HS-5 (cell line): ENCODE results near the gene SLC9A3.

ENCODE experiments used
- DNase-seq: peaks from one replicate; pipeline ENCODE4 v3.0.0-alpha.2; 2012; ENCODE audit warnings: low read depth

The SLC9A3 gene

DNA sequence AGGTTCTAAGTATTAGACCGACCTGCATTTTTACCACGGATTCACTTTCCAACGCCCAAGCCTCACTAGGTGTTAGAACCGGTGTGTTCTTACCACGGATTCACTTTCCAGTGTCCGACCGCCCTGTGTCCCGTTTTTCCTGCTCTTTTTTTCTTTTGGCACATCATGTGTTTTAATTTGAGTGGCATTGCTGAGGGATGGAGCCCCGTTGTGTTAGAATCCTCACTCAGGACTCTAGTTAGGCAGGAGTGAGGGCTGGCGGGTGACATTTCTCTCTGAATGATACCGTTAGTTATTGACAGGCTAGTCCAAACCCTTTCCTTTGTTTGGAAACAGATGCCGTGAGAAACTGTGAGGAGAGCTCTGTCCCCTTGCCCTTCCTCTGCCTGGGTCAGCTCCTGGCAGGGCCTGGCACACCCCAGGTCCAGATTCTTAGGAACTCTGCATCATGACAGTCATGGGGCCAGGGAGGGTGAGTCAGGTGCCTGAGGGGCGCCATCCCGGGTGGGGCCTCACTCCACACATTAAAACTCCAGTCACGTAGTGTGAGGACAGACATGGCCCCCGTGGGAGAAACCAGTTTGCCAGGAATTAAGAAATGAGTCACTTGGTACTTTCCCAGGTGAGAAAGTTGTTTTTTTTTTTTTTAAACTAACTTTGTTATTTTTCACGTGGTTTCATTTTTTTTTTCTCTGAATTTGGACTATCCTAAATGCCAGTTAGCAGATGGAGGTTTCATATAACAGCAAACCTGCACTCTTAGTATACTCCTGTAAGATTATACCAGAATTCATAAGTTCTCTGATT lies 65.5 kb downstream of the SLC9A3 start:
- no peak for DNase-seq

DNA sequence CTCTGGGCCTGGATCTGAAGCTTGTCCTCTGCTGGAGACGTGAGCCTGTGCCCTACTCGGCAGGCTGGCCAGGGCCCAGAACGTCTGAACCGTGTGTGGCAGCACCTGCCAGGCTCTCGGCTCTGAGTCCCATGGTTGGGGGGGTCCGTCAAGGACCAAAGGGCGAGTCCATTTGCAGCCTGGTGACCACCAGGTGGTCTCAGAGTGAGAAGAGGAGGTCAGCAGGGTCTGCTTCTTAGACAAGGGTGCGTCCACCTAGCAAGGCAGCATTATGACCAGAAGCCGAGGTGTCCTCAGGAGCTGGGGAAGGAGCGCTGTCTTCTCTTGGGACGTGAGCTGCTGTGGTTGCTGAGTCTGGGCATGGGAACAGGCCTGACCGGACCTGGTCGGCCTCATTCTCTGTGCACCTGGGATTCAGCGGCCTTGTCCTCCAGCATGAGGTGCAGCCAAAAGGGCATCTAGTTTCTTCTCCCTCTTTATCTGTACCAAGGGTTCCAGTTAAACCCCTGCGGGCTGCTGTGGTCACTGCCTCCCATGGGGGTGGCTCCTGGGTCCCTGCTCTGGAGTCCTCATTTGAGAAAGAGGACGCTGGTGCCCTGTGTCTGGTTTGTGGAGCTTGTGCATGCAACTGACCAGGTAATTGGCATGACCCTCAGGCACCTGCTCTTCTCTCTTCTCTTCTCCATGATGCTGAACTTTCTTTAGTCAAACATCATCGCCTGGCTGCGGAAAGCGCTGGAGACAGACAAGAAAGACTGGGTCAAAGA lies 66.9 kb downstream of the SLC9A3 start:
- DNase-seq = no peak

DNA sequence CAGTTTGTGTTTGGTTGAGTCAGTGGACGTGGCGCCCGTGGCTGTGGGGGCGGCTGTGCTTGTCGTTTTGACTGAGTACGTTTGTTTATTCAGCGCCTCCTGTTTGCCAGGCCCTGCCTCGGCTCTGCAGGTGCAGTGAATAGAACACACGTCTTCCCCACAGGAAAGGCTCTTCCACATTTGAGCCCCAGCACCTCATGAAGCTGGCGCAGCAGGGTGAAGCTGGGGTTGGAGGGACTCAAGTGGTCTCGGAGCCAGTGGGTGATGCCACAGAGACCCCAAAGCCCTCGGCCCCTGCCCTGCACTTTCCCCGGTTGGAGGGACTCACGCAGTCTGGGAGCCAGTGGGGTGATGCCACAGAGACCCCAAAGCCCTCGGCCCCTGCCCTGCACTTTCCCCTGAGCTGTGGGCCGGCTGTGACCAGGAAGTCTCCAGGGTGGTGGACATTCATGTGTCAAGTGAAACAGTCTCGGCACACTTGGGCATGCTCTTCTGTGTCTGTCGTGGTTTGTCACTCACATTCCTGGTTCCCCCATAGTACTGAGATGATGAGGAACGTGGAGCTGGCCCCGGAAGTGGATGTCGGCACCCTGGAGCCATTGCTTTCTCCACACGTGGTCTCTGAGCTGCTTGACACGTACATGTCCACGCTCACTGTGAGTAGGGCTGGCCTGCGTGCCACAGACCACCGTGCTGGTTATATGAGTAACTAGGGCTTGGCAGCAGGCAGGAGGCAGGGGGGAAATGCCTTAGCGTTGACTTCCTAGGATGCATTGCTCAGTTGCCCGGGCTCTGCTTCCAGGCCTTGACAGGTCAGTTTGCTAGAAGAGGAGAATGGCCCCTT lies 67.7 kb downstream of the SLC9A3 start:
- no peak for DNase-seq

DNA sequence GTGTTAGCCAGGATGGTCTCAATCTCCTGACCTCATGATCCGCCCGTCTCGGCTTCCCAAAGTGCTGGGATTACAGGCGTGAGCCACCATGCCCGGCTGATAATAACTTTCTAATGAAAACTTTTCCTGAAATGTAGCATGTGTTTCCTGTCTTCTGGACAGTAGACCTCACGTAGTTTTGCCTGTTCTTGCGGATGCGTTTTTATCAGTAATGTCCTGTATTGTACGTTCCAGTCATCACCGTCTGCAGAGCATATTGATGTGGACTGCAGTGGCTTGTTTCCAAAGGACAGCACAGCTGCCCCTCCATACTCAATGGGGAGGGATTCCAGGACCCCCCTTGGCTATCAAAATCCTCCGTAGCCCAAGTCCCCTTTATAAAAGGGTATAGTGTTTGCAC lies 68.4 kb downstream of the SLC9A3 start:
- no peak for DNase-seq

- no peak for DNase-seq
Measured at GRCh38 chr5:454936-455335, 69.3 kb downstream of the SLC9A3 start.

DNA sequence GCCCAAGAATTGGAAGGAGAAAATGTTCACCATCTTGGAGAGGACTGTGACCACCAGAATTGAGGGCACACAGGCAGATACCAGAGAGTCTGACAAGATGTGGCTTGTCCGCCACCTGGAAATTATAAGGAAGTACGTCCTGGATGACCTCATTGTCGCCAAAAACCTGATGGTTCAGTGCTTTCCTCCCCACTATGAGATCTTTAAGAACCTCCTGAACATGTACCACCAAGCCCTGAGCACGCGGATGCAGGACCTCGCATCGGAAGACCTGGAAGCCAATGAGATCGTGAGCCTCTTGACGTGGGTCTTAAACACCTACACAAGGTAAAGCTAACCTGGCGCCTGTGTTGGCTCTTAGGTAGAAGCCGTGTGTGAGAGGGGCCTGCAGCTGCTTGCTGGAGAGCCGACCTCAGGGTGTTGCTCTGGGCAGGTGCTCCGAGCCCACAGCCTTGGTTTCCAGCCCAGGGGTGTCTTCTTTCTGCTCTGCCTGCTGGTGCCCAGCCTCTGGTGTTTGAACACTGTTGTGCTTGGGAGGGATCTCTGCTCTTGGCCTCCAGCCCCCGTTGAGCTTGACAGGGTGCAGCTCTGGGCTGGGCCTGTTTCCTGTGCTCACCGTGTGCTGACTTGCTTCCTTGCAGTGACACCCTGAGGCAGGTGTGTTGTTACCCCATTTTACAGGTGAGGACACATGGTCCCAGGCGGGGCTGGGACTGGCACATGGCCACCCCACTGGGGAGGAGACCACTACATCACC lies 70.3 kb downstream of the SLC9A3 start:
- DNase-seq = no peak

DNA sequence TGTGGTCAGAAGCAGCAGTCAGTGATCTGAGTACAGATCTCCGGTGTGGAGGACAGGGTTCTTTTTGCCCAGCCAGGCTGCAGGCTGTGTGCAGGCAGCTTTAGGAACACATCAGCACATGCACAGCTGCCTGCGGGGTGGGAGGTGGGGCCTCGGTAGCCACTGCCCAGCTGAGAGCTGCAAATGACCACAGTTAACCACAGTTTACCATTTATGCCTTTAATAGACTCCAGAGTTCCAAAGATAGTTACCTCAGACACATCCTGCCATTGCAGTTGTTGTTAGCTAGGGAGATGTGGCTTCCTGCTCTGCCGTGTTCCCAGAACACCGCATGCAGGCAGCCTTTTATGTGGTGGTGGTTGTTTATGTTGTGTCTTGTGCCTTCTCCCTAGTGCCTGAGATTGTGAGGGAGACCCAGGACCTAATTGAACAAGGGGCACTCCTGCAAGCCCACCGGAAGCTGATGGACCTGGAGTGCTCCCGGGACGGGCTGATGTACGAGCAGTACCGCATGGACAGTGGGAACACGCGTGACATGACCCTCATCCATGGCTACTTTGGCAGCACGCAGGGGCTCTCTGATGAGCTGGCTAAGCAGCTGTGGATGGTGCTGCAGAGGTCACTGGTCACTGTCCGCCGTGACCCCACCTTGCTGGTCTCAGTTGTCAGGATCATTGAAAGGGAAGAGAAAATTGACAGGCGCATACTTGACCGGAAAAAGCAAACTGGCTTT lies 71.1 kb downstream of the SLC9A3 start:
- DNase-seq = no peak

DNA sequence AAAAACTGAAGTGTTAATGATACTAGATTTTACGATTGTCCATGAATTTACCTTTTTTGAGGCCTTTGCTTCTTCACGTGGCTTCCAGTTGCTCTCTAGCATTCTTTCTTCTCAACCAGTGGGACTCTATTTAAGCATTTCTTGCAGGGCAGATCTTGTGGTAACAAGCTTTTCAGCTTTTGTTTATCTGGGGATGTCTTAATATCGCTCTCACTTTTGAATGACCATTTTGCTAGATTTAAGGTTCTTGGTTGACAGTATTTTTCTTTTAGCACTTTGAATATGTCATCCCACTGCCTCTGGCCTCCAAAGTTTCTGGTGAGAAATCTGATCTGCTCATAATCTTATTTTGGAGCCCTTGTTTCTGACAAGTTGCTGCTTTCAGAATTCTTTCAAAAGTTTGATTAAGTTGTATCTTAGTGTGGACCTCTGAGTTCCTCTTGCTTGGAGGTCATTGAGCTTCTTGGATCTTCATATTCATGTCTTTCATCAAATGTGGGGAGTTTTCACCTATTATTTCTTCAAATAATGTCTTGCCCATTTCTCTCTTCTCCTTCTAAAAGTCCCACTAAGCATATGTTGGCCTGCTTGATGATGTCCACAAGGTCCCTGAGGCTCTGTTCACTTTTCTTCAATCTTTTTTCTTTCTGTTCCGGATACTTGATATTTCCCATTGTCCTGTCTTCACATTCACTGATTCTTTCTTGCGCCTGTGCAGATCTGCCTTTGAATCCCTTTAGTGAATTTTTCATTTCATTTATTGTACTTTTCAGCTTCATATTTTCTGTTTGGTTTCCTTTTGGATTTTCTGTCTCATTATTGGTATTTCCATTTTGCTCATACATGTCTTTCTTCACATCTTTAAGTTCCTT lies 72.4 kb downstream of the SLC9A3 start:
- DNase-seq = no peak

GRCh38 chr5:449151-449550 lies 75.1 kb downstream of the SLC9A3 start:
- no peak for DNase-seq

DNA sequence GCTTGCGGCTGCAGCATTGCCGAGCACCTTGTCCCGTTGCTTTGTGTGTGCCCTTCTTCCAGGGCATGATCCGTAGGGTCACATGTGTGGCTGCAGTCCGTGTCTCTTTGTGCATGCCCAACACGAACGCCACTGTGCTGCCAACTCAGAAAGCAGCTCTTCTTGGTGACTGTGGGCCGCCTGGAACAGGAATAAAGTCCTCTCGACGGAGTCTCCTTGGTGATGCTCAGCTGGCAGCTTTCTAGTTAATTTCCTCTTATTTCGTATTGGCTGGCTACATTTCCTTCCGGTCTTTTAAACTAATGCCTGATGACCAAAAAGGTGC lies 75.5 kb downstream of the SLC9A3 start:
- no peak for DNase-seq

DNA sequence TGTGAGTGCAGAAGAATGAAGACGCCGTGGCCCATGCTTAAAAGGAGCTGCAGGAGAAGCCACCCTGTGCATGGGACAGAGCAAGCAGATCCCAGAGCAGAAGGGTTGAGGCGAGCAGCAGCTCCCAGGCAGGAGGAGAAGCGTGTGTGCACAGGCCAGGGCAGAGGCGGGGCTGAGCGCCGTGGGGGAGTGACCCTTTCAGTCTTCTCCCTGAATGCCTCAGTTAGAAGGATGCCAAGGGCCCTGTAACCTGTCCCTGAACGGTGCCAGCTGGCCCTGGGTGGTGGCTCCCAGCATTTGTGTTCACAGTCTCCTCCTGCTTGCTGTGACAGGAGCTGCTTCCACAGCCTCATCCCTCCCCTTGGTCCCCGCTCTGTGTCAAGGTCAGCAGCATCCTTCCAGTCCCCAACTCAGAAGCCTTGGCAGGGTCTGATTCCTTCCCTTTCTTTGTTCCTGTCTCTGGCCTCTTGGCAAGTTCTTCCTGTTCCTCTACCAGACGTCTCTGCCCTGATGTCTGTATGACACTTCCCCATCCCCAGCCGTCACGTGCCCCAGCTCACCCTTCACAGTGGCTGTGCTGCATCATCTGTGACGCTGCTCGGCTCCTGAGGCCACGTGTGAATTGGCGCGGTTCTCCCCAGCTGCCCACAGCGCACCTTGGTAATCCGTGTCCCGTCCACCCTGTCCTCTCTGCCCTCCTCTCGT lies 76.0 kb downstream of the SLC9A3 start:
- DNase-seq = no peak

DNA sequence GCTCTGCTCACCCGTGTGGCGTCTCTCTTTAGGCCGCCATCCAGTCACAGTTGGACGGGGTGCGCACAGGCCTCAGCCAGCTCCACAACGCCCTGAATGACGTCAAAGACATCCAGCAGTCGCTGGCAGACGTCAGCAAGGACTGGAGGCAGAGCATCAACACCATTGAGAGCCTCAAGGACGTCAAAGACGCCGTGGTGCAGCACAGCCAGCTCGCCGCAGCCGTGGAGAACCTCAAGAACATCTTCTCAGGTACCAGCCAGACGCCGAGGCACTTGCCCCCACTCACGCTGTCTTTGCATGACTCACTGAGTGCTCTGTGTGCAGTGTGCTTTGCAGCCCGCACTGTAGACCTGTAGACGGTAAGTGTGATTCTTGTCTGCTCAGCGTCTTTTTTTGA lies 76.7 kb downstream of the SLC9A3 start:
- no peak for DNase-seq

DNA sequence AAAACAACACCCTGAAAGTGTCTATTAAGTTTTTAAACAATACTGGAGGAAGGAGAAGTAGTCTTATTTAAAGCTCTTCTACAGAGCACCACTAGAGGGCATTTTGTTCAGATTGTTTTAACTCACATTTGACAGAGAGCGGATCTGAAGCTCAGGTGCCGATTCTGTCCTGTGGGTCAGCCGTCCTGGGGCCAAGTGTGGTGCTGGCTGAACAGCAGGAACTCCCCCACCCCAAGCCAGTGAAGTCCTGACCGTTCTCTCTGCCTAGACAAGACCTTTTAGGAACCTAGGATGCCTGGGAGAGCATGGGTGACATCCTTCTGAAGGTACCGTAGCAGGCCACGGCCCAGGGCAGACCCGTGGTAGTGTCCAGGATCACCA lies 77.4 kb downstream of the SLC9A3 start:
- DNase-seq = no peak

DNA sequence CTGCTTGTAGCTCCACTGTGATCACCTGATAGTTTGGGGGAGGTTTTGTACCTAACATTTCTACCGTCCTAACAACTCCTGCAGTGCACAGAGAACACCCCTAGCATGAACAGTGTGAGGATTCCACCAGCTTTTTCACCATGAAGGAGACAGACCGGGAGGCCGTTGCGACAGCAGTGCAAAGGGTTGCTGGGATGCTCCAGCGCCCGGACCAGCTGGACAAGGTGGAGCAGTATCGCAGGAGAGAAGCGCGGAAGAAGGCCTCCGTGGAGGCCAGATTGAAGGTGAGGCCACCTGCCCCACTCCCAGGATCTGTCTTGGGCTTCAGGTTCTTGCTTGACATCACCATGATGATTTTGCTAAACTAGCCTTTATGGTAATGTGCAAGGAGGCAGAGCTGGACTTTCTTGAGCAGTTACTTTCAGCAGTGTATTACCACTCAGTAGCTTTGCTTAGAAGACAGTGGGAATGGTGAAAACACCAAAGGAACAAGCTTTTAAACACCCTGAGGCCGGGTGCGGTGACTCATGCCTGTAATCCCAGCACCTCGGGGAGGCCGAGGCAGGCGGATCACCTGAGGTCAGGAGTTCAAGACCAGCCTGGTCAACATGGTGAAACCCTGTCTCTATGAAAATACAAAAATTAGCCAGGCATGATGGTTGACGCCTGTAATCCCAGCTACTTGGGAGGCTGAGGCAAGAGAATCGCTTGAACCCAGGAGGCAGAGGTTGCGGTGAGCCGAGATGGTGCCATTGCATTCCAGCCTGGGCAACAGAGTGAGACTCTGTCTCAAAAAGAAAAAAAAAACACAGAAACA lies 78.0 kb downstream of the SLC9A3 start:
- no peak for DNase-seq

GRCh38 chr5:445591-445990 lies 78.7 kb downstream of the SLC9A3 start:
- no peak for DNase-seq

DNA sequence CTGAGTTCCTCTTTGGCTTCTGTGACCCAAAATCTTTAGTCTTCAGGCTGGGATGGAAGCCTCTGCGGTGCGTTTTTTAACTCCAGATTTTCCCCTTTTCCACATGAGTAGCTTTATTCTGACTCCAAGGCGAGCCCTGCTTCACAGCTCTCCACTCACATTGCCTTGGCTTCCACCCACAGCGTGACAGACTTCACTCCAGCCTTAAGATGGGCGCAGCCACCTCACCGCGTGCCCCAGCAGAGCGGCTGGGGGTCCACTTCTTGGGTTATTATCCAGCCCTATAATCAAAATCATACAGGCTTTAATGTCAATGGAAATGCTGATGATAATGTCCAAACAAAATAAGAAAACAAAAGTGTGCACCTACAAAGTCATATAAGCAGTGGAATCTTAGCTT lies 80.0 kb downstream of the SLC9A3 start:
- DNase-seq = no peak

- DNase-seq = no peak
Measured at GRCh38 chr5:443239-444151, 80.8 kb downstream of the SLC9A3 start.
